ENCODE measurements around the gene TTC7B.
A peak's percentile ranks its signal among the peaks of the same experiment; 100 is the strongest.

TTC7B gene

DNA sequence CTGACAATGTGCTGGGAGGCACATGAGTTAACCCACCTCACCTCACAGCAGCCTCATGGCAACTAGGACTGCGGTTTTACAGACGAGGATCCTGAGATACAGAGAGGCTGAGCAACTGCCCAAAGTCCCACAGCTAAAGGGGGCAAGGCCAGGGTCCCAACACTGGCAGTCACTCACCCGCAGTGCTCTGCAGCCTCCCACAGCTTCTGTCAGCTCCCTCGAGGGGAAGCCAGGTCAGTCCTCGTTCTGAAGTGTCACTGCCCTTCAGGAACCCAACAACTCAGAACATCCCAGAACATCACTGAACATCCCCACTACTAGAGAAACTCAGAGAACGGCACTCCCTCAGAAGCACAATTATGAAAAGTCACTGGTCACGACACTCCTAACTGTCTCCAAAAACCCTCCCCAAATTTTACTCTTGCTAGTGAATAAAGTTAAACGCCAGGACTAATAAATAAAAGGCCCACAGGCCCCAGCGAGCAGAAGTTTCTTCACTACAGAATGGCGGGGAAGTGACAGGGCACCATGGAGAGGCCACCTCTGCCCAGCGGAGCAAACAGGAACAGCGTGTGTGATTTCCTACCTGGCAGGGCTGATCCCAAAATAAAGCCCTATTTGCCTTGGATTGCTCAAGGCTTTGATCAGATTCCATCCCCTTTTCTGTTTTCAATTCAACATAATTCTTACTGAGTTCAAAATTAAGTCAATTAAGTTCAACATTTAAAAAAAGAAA, 75.1 kb downstream of the TTC7B start:
- DNase-seq (ENCODE audit: low read depth): no peak

DNA sequence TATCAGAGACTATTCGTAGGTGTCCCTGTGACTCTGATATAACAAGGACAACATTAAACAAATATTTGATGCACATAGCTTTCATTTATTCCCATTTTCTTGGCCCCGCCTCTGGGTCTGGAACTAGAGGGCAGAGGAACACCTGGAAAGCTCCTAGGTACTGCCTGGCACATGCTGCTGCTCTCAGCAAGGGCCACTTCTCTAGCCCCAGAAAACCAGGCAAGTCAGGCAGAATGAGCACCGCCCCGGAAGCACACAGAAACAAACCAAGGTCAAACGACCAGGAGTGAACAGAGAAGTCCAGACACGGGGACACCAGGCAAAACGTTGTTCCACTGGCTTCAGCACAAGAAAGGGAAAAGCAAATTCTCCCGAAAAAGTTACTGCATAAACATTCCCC, 76.1 kb downstream of the TTC7B start:
- DNase-seq (ENCODE audit: low read depth): no peak

DNA sequence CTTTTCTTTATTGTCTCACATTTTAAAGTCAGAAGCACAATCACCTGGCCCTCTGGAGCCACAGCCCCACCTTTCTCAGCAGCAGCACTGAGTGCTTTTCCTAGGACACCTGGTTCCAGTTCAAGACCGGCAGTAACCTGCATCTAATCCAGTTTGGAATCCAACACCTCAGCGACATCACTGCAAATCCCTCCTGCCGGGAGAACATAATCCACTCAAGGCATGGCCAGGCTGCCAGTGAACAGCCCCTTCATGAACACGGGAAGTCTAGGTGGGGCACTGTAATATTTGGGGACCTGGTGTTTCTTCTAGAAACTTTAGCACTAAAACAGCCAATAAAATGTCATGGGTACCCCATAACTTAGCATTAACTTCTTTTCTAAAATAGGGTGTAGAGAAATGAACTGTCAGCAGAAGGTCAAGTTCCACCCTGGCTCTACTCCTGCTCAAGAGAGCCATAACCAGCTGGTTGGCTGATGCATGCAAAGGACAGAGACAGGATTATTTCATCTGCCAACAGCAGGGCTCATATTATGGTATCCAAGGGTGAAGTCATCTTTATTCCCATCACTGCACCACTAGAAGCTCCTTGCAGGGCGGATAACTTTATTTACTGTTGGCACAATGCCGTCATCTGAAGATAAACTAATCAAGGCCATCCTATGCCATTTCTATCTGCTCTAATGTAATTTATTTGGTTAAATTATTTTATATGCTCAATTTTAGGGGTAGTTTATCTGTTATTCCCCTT, 76.7 kb downstream of the TTC7B start:
- no peak for DNase-seq (ENCODE audit: low read depth)

DNA sequence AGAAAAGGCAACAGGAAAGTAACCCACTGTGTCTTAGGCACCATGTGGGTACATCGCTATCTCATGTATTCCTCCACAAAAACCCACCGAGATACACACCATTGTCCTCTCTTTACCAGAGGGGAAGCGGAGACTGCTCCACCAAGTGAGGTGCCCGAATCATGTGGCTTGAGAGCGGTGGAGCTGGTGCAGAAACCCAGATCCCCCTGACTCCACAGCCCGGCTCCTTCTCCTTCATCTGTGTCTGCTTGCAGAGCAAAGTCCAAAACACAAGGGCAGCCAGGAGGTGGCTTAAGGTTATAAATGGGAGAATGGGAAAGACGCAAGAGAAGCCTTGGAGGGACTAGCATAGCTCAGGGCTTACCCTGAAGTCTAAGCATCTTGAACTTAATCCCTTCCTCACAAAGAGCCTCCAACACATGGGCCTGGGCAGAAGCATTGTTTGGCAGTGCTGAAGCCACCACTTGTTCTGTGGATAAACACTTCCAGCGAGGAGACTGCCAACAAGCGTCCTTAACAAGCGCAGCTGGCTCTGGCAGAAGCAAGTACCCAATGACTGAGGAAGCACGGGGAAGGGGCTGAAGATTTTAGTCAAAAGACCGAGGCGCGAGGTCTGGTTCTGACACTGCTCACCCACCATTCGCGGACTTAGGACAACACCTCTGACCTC, 83.0 kb downstream of the TTC7B start:
- DNase-seq (ENCODE audit: low read depth): no peak

DNA sequence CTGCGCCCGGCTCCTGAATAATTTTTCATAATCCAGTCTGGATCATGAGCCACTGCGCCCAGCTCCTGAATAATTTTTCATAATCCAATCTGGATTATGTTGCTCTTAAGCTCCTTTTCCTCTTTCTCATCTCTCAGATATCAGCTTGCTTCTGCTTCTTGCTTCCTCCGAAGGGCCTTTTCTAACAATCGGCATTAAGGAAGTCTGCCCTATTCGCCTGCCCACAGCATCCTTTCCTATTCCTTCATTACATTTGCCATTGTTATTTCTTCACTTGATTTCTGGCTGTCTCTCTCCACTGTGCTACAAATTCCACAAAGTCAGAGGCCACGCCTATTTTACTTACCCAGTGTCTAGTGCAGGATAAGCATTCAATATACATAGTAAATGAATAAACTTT, 83.5 kb downstream of the TTC7B start:
- no peak for DNase-seq (ENCODE audit: low read depth)

DNA sequence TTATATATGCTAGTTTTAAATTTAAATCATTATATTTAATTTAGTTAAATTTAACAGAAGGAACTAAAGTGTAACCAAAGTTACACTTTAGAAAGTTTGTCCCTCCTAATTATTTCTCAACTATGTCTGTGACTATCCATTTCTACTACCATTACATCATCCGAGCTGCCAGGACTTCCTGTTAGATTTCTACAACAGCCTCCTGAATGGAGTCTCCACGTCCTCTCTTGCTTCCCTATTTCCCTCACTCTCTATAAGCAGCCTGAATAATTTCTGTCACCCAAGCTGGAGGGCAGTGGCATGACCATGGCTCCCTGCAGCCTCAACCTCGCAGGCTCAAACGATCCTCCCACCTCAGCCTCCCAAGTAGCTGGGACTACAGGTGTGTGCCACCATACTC, 84.1 kb downstream of the TTC7B start:
- no peak for DNase-seq (ENCODE audit: low read depth)

DNA sequence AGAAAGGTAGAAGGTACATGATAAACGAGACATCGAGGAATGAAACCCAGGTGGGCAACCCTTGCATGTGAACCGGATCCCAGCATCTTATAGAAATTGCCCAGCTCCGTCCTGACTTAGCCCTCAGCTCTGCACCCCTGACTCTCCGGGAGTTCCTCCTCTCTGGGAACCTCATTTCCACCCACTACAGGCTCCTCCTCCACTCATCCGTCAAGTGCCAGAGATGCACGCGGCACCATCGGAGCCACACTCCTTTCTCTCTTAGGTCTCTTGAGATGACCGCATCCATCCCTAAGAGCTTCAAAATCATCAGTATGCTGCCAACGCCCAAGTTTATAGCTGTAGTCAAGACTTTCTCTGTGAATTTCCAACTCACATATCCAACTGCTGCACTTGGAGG, 84.7 kb downstream of the TTC7B start:
- DNase-seq (ENCODE audit: low read depth): no peak

DNA sequence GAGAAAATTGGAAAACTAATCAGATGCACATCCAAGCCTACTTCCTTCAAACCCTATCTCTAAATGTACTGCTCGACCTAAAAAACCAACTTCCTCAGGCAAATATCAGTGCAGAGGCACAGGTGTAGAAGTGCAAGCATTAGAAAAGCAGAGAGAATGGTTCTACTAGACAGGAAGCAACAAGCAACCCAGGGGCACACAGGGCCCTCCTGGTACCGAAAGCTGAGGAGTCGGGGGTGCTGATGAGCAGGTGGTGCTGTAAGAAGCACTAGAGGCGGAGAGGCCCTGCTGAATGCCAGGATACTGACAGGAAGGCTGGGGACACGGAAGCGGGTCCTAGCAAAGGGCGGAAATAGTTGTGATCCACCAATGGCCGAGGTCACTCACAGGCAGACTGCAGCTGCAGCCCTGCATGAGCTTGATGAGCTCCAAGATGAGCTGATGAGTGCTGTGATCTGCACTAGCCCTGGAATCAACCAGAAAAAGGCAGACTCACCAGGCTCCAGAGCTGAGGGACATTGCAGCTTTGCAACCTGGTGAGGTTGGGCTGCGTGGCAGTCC, 85.9 kb downstream of the TTC7B start:
- no peak for DNase-seq (ENCODE audit: low read depth)

DNA sequence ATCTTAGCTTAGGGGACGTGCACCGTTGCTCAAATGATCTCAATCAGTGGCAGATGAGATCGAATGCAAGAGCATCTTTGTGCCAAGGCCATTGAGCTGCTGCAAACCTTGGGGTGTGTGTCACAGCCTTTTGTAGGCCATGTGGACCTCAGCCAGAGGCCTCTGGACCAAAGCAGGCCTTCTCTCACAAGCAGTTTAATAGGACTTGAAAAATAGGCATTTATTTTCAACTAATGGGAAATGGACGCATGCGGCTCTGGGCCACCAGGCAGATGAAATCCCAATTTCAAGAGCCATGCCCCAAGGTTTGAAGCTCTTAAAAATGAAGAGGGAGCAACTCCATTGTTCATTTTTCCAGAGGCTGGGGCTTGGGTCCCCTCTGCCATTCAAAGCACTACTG, 87.3 kb downstream of the TTC7B start:
- no peak for DNase-seq (ENCODE audit: low read depth)

DNA sequence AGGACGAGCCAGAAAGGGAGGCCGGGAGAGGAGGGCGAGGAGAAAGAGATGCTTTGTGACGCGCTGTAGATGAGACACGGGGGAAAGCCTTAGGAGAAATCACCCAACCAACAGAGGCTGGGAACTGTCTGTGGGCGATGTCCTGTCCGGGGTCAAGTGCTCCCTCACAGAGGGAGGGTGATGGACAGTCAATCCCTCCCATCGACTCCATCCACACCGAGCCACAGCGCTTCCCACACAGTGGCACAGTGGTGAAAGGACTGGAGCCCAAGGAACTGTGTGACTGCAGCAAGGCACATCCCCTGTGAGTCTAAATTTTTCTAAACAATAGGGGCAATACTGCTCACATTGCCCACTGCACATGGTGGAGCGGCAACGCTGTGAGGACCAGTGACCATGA, 89.1 kb downstream of the TTC7B start:
- no peak for DNase-seq (ENCODE audit: low read depth)

DNA sequence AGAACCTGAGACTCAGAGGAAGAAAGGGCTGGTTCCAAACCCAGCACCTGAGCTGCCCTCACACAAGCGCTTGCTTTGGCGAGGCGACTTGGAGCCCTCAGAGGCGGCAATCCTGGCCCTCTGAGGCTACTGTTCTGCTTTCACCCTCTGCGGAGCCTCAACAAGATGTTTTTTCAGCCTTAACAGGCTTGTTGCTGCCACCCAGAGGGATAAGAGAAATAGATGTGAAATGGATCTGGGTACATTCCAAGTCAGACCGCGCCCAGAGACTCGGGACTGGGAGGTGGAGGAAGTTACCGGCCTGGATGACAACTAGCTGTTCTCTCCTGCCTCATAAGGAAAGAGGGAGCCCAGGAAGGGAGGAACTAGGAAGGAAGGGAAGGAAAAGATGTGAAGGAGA, 89.6 kb downstream of the TTC7B start:
- peak; percentile 40 for DNase-seq (ENCODE audit: low read depth)

DNA sequence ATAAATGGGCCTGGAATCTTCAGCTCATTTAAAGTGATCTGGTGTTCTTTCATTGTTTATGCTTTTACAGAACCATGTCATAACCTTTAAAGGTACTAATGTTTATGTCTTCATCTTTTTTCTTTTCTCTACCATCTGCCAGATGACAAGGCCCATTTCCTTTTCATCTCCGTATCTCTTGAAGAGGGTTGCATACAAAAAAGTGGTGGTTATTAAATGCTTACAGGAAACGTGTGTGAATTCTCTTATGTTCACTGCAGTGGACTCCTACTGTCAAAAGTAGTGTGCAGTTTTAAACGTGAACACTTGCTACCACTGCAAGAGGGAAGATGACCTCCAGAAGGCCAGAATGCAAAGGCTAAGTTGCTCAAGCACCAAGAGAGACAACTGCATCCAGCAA, 91.4 kb downstream of the TTC7B start:
- no peak for DNase-seq (ENCODE audit: low read depth)

DNA sequence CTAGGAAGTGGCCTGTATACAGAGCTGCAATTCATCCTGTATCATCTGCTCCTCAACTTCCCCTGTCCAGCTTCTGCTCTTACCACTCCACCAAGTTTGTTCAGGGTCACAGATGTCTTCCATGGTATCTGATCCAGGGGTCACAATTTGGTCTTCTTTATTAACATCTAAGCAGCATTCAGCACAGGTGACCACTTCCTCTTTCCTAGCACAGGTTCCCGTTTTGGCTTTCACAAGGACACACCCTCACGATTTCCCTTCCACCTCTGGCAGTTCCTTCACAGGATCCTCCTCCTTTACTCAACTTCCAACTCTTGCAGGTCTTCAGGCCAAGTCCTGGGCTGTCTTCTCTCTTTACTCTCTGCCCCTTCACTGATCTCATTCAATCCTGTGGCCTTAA, 93.6 kb downstream of the TTC7B start:
- no peak for DNase-seq (ENCODE audit: low read depth)

DNA sequence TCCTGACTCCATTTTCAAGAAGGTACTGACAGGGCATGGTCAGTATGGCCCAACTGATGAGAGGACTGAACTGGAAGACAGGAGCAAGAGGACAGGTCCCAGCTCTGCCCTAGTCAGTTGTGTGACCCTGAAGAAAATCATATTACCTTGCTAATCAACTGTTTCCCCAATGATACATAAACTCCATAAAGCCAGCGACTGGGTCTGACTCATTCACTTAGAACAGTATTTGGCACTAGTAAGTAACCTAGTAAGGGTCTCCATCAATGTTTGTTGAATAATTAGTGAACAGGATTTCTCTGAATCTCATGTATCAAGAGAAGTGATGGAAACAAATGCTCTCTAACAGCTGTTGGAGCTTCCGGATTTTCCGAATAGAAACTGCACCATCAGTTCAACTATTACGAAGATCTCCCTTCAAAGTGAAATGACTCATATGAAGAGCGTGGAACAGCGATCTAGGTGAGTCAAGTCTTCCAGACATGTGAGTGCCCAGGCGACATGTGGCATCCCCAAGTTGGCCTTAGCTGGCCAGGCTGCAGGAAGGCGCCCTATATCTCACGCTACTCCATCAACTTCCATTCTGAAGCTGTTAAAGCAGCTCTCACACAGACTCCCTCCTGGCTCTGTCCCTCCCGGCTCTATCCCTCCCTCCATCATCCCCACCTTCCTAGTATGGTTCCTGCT, 94.5 kb downstream of the TTC7B start:
- DNase-seq (ENCODE audit: low read depth): no peak

DNA sequence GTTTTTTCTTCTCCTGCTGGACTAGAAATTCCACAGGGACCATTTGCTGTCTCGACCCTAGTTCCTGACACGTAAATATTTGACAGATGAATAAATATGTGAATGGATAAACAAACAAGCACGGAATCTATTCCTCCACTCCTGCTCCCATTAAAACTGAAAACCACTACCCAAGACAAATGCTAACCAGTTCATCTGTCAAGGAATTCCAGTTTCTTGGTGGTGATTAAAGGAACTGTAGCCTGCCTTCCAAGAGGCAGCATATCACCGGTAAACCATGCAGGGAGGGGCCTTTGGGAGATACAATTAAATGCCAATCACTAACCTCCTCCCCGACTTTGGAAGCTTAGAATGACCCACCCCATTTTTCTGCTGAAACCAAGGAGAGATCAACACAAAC, 95.4 kb downstream of the TTC7B start:
- DNase-seq (ENCODE audit: low read depth): no peak

DNA sequence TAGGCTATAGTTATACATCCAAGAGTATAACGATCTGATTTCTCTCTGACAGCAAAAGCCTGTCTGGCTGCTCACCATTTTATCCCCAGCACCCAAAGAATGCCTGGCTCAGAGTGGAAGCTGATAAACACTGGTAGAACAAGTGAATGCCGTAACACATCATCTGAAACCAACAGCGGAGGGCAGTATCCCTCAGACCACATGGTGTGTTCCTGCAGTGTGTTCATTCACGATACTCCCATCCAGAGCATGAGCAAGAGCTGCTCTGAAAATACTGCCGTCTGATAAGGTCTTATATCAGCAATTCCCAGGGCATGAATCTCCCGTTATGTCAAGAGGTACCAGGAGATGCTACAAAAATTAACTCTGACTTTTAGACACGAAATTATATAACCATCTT, 95.9 kb downstream of the TTC7B start:
- DNase-seq (ENCODE audit: low read depth): no peak

DNA sequence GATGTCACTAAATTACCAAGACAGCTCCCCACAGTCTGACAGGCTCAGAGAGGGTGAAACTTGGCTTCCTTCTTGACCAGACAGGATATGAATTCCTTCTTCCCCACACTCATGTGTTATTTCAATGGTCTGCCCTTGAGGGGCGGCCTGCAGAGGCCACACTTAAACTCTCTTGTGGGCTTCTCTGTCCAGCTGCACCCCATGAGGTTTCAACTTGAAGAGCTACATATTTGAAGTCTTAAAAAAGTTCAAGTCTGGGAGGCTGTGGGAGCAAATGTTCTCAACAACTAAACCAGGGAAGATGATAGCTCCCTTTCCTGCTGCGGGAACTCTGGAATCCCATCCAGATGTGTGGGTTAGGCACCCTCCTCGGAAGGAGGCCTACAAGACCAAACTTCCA, 98.3 kb downstream of the TTC7B start:
- DNase-seq (ENCODE audit: low read depth): peak; percentile 38

DNA sequence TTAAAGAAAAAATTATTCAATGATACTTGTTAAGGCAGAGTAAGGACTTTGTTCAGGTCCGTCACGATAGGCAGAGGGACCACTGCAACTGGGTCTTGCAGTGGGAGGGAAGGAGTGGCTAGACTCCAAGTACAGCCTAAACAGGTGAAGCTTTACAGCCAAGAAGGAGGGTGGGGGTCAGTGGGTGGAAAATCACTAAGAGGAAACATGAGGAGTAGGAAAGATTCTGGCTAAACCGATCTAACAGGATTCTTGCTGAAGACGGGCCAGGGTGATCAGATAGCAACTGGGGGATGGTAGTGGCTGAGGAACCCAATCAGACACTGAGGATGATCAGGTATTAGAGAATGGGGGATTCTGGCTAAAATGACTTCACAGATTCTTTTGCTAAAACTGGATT, 100.2 kb downstream of the TTC7B start:
- DNase-seq (ENCODE audit: low read depth): no peak

DNA sequence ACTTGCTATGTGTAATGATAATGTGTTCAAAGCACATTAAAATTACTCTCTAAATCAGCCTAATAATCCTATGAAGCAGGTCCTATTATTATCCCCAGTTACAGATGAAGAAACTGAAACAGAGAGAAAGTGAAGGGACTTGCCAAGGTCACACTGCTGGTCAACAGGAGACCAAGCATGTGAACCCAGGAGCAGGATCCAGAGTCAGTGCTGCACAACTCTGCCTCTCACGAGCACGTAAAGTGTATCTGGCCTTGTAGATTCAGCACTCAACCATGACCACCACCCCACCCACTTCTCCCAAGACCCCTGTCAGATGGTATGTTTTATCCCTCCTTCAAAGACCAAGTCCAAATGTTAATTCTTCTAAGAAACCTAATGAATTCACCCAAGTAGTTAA, 100.7 kb downstream of the TTC7B start:
- no peak for DNase-seq (ENCODE audit: low read depth)

DNA sequence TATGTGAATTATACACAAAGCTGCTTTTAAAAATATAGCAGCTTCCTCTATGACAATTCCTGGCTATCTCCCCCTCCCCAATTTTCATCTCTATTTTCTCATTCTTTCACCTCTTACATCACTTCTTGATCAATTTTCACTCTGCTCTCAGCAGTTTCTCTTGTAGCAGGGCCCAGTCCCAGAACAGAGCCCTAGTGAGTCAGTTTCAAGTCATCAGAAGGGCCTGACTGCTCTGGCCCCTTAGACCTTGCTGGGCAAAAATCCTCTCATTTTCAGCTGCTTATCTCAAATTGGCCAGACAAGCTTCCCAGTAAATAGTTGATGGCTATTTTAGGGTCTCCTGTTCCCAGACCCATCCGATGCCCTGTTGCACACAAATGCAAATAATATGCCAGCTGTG, 101.4 kb downstream of the TTC7B start:
- no peak for DNase-seq (ENCODE audit: low read depth)

DNA sequence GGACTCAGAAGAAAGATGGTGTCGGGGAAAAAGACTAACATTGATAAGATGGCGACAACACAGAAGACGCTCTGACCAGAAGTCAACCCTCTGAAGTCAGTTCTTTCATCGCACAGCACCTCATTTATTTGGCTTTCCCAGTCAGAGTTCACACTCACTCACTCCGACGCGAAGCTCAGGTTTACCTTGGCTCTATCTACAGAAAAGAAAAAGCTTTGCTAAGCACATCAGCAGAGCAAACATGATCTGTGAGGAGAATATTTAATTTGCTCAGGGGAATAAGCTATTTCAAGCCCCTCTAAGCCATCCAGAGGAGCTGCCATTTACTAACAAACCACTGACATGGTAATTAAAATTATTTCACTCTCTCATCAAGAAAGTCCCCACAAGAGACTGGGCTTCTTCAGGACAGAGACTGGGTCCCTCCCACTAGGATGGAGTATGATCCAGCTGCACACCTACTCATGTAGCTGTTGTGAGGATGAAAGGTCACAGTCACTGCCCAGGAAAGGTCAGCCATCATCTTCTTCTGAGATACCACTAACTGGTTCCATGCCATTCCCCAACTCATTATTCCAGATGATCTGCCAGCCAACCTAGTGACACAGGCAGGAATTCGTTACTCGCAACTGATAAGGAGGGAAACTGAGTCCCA, 111.4 kb downstream of the TTC7B start:
- DNase-seq (ENCODE audit: low read depth): no peak
